Testis (tissue), 3 donors: ENCODE data around the gene FBXL7. TPM values are rescaled to one million over a fixed set of nuclear protein-coding genes. Genes with fewer than 3 reads are reported as not detected.

ENCODE experiments used
- DNase-seq: peaks from one replicate; pipeline ENCODE4 v3.0.0-alpha.2; 2019
- H3K27ac ChIP-seq, 2 donors: fragments of 200-600 bp; sonication (generic); one replicate each; pipeline ENCODE4 v1.5.1; 2019
- H3K27me3 ChIP-seq: fragments of 200-600 bp; sonication (generic); one replicate; pipeline ENCODE4 v1.5.1; 2019
- H3K36me3 ChIP-seq: fragments of 200-600 bp; sonication (generic); one replicate; pipeline ENCODE4 v1.5.1; 2017; ENCODE audit warnings: low read depth; ENCODE audit errors: missing control alignments
- H3K4me1 ChIP-seq: fragments of 200-600 bp; sonication (generic); one replicate; pipeline ENCODE4 v1.5.1; 2019
- H3K4me3 ChIP-seq, 2 donors: fragments of 200-600 bp; sonication (generic); one replicate each; pipeline ENCODE4 v1.5.1; 2017 to 2019
- H3K9me3 ChIP-seq: fragments of 200-600 bp; sonication (generic); one replicate; pipeline ENCODE4 v1.5.1; 2017
- CTCF ChIP-seq, 3 experiments: fragments of 450-650 bp in 2 of 3; fragments of 200-600 bp in 1 of 3; sonication (generic) in 1 of 3; IDR thresholded peaks; one replicate each; pipeline ENCODE4 v1.5.1; 2016 to 2019; ENCODE audit warnings: antibody characterized with exemption in 3 of 3, mild to moderate bottlenecking in 2 of 3, moderate library complexity in 1 of 3
- POLR2A ChIP-seq: fragments of 450-650 bp; IDR thresholded peaks from one replicate; pipeline ENCODE4 v1.6.1; 2017; ENCODE audit warnings: antibody characterized with exemption, mild to moderate bottlenecking, moderate library complexity
- WGBS, 2 donors: methylation state at CpG; one replicate each; pipeline ENCODE4 v1.1.5; 2018; 5-methylcytosine and 5-hydroxymethylcytosine counted together
- intact Hi-C: fragments of 100-400 bp; cut with DNase I; formaldehyde crosslinking; loops from one replicate; pipeline ENCODE4 v1.15.1; 2023; ENCODE audit warnings: low total_unique reads
- polyA plus RNA-seq: library from polyadenylated mRNA; stranded (reverse); fragments of 350-450 nt; fragmentation: Illumina TruSeq; extraction: RNeasy Lipid Tissue Mini Kit (QIAGEN cat#74804); gene quantifications from one replicate; pipeline ENCODE4 v1.2.3, GENCODE V29; 2014; ENCODE audit warnings: low read depth, low replicate concordance; ENCODE audit not compliant: insufficient read depth
- total RNA-seq, 2 donors: library from RNA; depleted of rRNA; stranded (reverse); fragments of >200 nt; gene quantifications; one replicate each; pipeline ENCODE4 v1.2.3, GENCODE V29; 2016

Gene FBXL7
- total and polyA plus RNA-seq, 3 donors from 2014 or later: 9.8 to 17.3 (median 15.2) TPM

DNA sequence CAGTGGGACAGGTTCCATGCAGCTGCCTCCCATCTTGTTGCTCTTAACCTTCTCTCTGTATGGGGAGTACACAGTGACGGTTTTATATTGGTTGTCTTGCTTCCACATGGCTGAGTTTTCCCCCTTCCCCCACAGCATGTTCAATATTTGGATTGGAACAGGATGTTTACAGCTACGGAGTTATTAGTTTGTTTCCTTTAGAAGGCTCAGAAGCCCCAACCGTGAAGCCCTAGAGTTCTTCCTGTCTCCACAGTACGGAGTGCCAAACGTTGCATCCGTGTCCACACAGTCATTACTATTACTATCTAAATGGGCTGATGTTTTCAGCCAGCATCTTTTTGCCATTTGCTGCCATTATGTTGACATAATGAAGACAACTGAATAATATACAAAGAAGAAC lies 402.1 kb downstream of the FBXL7 start:
- Histone ChIP-seq H3K36me3 (no peaks in the 10 kb centered on the region), H3K4me1 (no peaks in the 10 kb centered on the region), H3K27me3 (no peaks in the 10 kb centered on the region), H3K27ac (no peak overlapping the region), H3K4me3 (no peak overlapping the region), H3K9me3 (no peaks in the 10 kb centered on the region)
- intact Hi-C loops: no loop called here
- TF ChIP-seq CTCF (IDR thresholded peaks at IDR 0.05) (no peak), POLR2A (no peak)
- 49 to 63% methylated on average over 6 of the region's 6 CpGs for WGBS, 2 donors
- DNase-seq: no peak

DNA sequence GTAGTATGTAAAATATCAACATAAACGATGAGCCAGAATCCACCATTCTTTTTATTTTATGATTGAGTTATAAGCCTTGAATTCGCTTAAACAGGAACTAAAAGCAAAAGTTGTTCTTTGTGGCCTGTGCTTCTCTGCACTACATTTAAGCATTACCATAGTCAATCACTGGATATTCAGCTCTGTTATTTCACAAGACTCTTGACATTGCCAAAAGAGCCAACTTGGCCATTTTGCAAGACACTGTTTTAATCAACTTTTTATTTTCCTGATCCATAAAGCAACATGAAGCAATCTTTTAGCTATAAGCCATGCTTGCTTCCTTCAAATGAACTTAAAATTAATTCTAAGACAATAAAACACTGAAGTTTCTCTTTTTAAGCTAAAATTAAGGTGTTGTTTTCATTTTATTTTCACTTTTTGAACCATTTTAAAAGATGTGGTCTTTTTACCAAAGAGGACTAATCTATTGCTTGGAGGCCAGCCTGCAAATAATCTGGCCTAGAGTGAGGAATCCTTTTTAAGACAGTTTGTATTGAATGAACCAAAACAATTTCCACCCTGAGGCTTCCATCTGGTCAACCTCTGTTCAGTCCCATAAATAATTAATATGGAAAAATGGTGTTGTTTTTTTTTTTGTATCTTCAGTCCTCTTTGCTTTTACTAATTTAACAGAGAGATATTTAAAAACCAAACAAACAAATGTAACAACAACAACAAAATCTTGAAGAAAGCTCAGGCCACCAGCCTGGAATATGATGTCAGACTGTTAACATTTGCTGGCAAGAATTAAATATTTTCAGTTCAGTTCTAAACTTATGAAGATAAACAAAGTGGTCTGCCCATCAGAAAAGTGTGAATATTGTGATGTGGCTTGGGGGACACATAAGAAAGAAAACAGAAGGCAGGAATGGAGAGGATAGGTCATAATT lies 405.2 kb downstream of the FBXL7 start:
- H3K4me1 ChIP-seq: no peaks in the 10 kb centered on the region
- peak overlapping the region in 1 of 2 donors; percentile 42 for H3K27ac ChIP-seq
- intact Hi-C loops: no loop called here
- DNase-seq: no peak
- TF ChIP-seq CTCF (IDR thresholded peaks at IDR 0.05) (no peak), POLR2A (no peak)
- no peaks in the 10 kb centered on the region for H3K27me3 ChIP-seq
- 69 to 80% methylated on average over 2 of the region's 2 CpGs for WGBS, 2 donors
- no peak overlapping the region for H3K4me3 ChIP-seq
- no peaks in the 10 kb centered on the region for H3K36me3 ChIP-seq
- no peaks in the 10 kb centered on the region for H3K9me3 ChIP-seq

DNA sequence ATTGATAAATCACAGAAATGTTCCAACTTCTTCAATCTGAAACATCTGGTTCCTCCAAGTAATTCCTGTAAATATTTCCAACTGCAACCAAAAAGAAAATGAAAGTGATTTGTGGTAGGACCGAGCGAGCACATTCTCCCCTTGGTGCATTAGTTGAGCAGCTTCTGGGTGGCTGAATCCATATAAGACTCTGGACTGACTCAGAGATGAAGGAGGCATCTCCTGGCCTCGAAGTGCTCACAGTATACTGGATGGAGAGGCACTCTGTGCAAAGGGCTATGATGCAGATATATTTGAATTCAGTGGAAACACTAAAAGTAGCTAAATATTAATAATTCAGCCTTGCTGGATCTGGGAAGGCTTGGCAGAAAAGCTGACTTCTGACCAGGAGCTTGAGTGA lies 414.7 kb downstream of the FBXL7 start:
- 63 to 74% methylated on average over 3 of the region's 3 CpGs for whole genome bisulfite sequencing, 2 donors
- Histone ChIP-seq H3K4me3 (no peak overlapping the region), H3K27me3 (no peaks in the 10 kb centered on the region), H3K27ac (no peak overlapping the region), H3K36me3 (no peaks in the 10 kb centered on the region), H3K4me1 (no peaks in the 10 kb centered on the region), H3K9me3 (no peaks in the 10 kb centered on the region)
- intact Hi-C loops: no loop called here
- TF ChIP-seq CTCF (IDR thresholded peaks at IDR 0.05) (no peak), POLR2A (no peak)
- no peak for DNase-seq

- H3K4me3 ChIP-seq: no peak overlapping the region
- no peaks in the 10 kb centered on the region for H3K4me1 ChIP-seq
- no peaks in the 10 kb centered on the region for H3K9me3 ChIP-seq
- DNase-seq: no peak
- 54 to 62% methylated on average over 3 of the region's 3 CpGs for WGBS, 2 donors
- no peaks in the 10 kb centered on the region for H3K36me3 ChIP-seq
- H3K27ac ChIP-seq: no peak overlapping the region
- H3K27me3 ChIP-seq: no peaks in the 10 kb centered on the region
- intact Hi-C loops: no loop called here
- TF ChIP-seq CTCF (IDR thresholded peaks at IDR 0.05) (no peak), POLR2A (no peak)
These were observed 426.6 kb downstream of the FBXL7 start for GRCh38 chr5:15926586-15926985.
